Liver (tissue), 9 donors: ENCODE measurements around the gene ANKRD16. TPM values are rescaled to one million over a fixed set of nuclear protein-coding genes. Genes with fewer than 3 reads are reported as not detected.

Source experiments
- DNase-seq: peaks from one replicate; pipeline ENCODE4 v3.0.0-alpha.2; 2017; ENCODE audit warnings: low spot score
- H3K27ac ChIP-seq, 2 donors: one replicate each; pipeline ENCODE4 v1.7.0; 2013; ENCODE audit warnings: inconsistent platforms in 2 of 2, low read length in 2 of 2, control low read depth in 1 of 2, low read depth in 1 of 2, mild to moderate bottlenecking in 1 of 2
- H3K27me3 ChIP-seq, 4 donors: one replicate each; pipeline versions ENCODE4 v1.6.1 to v1.7.0; 2013; ENCODE audit warnings: low read length in 3 of 4, inconsistent platforms in 1 of 4, mild to moderate bottlenecking in 1 of 4, moderate library complexity in 1 of 4; ENCODE audit not compliant: control insufficient read depth in 4 of 4, insufficient read depth in 4 of 4
- H3K36me3 ChIP-seq, 4 donors: one replicate each; pipeline versions ENCODE4 v1.6.1 to v1.7.0; 2013; ENCODE audit warnings: low read length in 3 of 4, mild to moderate bottlenecking in 3 of 4, low read depth in 1 of 4, moderate library complexity in 1 of 4; ENCODE audit not compliant: control insufficient read depth in 4 of 4, insufficient read depth in 3 of 4
- H3K4me1 ChIP-seq, 4 donors: one replicate each; pipeline versions ENCODE4 v1.6.1 to v1.7.0; 2013; ENCODE audit warnings: low read length in 3 of 4, mild to moderate bottlenecking in 3 of 4, moderate library complexity in 1 of 4; ENCODE audit not compliant: control insufficient read depth in 4 of 4, insufficient read depth in 4 of 4
- H3K4me3 ChIP-seq, 3 donors: one replicate each; pipeline versions ENCODE4 v1.6.1 to v1.7.0; 2013; ENCODE audit warnings: low read length in 3 of 3, control low read depth in 1 of 3, low read depth in 1 of 3, mild to moderate bottlenecking in 1 of 3
- H3K9ac ChIP-seq, 2 donors: one replicate each; pipeline ENCODE4 v1.7.0; 2013; ENCODE audit warnings: low read length in 2 of 2, mild to moderate bottlenecking in 2 of 2, moderate library complexity in 2 of 2, control low read depth in 1 of 2, low read depth in 1 of 2
- H3K9me3 ChIP-seq, 4 donors: one replicate each; pipeline versions ENCODE4 v1.6.1 to v1.7.0; 2013; ENCODE audit warnings: low read length in 3 of 4; ENCODE audit not compliant: control insufficient read depth in 4 of 4
- ATF3 ChIP-seq: IDR thresholded peaks from 2 replicates; pipeline ENCODE4 v1.6.1; 2016; ENCODE audit warnings: antibody characterized with exemption
- CTCF ChIP-seq: fragments of 150-350 bp; IDR thresholded peaks from 2 replicates; pipeline ENCODE4 v1.5.1; 2017; ENCODE audit warnings: improper control_type of control experiment, low read depth, low read length; ENCODE audit not compliant: missing input control
- FOXA1 ChIP-seq: IDR thresholded peaks from 2 replicates; pipeline ENCODE4 v1.6.1; 2016; ENCODE audit warnings: antibody characterized with exemption
- FOXA2 ChIP-seq: IDR thresholded peaks from 2 replicates; pipeline ENCODE4 v1.6.1; 2016; ENCODE audit warnings: antibody characterized with exemption
- GABPA ChIP-seq, 2 donors: IDR thresholded peaks in 1 of 2; conservative IDR thresholded peaks in 1 of 2; 2 replicates each; pipeline ENCODE4 v1.6.1; 2016; ENCODE audit warnings: antibody characterized with exemption in 2 of 2, mild to moderate bottlenecking in 1 of 2, moderate library complexity in 1 of 2
- HNF4A ChIP-seq, 2 donors: conservative IDR thresholded peaks; 2 replicates each; pipeline ENCODE4 v1.6.1; 2016; ENCODE audit warnings: antibody characterized with exemption in 2 of 2, mild to moderate bottlenecking in 2 of 2
- HNF4G ChIP-seq: IDR thresholded peaks from 2 replicates; pipeline ENCODE4 v1.6.1; 2016; ENCODE audit warnings: antibody characterized with exemption
- JUND ChIP-seq, 2 donors: IDR thresholded peaks; 2 replicates each; pipeline ENCODE4 v1.6.1; 2016; ENCODE audit warnings: antibody characterized with exemption in 2 of 2
- MAX ChIP-seq: IDR thresholded peaks from 2 replicates; pipeline ENCODE4 v1.6.1; 2016; ENCODE audit warnings: antibody characterized with exemption
- NR2F2 ChIP-seq: IDR thresholded peaks from 2 replicates; pipeline ENCODE4 v1.6.1; 2016; ENCODE audit warnings: antibody characterized with exemption
- RAD21 ChIP-seq, 2 donors: IDR thresholded peaks; 2 replicates each; pipeline ENCODE4 v1.6.1; 2016; ENCODE audit warnings: antibody characterized with exemption in 2 of 2, mild to moderate bottlenecking in 2 of 2
- RXRA ChIP-seq, 2 donors: IDR thresholded peaks; 2 replicates each; pipeline ENCODE4 v1.6.1; 2017 to 2018; ENCODE audit warnings: antibody characterized with exemption in 2 of 2, mild to moderate bottlenecking in 1 of 2
- SP1 ChIP-seq: IDR thresholded peaks from 2 replicates; pipeline ENCODE4 v1.6.1; 2018; ENCODE audit warnings: antibody characterized with exemption, mild to moderate bottlenecking
- TAF1 ChIP-seq: conservative IDR thresholded peaks from 2 replicates; pipeline ENCODE4 v1.6.1; 2016; ENCODE audit warnings: antibody characterized with exemption, mild to moderate bottlenecking
- YY1 ChIP-seq: IDR thresholded peaks from 2 replicates; pipeline ENCODE4 v1.6.1; 2016; ENCODE audit warnings: antibody characterized with exemption, mild to moderate bottlenecking
- ZBTB33 ChIP-seq: IDR thresholded peaks from 2 replicates; pipeline ENCODE4 v1.6.1; 2016; ENCODE audit warnings: antibody characterized with exemption
- WGBS: extraction: QIAGEN DNeasy Blood & Tissue Kit; methylation state at CpG from one replicate; pipeline ENCODE4 v1.1.7; 2013; 5-methylcytosine and 5-hydroxymethylcytosine counted together
- polyA plus RNA-seq, 2 donors: library from polyadenylated mRNA; stranded (reverse) in 1 of 2; unstranded in 1 of 2; fragments of 200-250 nt in 1 of 2; fragments of >200 nt in 1 of 2; fragmentation: Nextera tagmentation in 1 of 2; extraction: Ambion mirVana in 1 of 2; gene quantifications; one replicate each; pipeline versions ENCODE4 v1.2.1 to v1.2.3, GENCODE V29; 2013 to 2015
- total RNA-seq, 2 donors: library from RNA; depleted of rRNA; stranded (reverse); fragments of >200 nt; gene quantifications; one replicate each; pipeline ENCODE4 v1.2.3, GENCODE V29; 2014
- donor health status: healthy.
- donor health status: healthy.
- donor health status: healthy.
- donor health status: healthy.
- donor health status: healthy.

Gene ANKRD16
- total and polyA plus RNA-seq, 4 donors, result 1.1 to 3.6 (median 2.3) TPM

GRCh38 chr10:5895804-5896203 is 6.1 kb upstream of the ANKRD16 start:
- H3K36me3 ChIP-seq, result peaks cover 5 to 26% (median 16%) of the 10 kb centered on the region in 4 donors
- peaks cover 0 to 4% (median 0%) of the 10 kb centered on the region in 4 donors for H3K9me3 ChIP-seq
- peaks cover 3 to 14% (median 11%) of the 10 kb centered on the region in 4 donors for H3K4me1 ChIP-seq
- TF ChIP-seq RAD21 (IDR thresholded peaks at IDR 0.05) (no peak), RXRA (IDR thresholded peaks at IDR 0.05) (no peak), MAX (no peak)
- 93% methylated on average over 9 of the region's 9 CpGs for WGBS
- no peak overlapping the region for H3K4me3 ChIP-seq
- H3K27me3 ChIP-seq, result no peaks in the 10 kb centered on the region
- DNase-seq, result no peak
- H3K27ac ChIP-seq, result no peak overlapping the region
- H3K9ac ChIP-seq, result no peak overlapping the region

GRCh38 chr10:5895365-5895764 is 5.7 kb upstream of the ANKRD16 start:
- no peak for TF ChIP-seq CTCF
- TF ChIP-seq NR2F2, result no peak
- no peak for TF ChIP-seq FOXA2
- no peak for TF ChIP-seq HNF4G
- no peak for TF ChIP-seq TAF1
- TF ChIP-seq FOXA1, result no peak
- no peak for TF ChIP-seq ZBTB33
- TF ChIP-seq MAX, result no peak
- TF ChIP-seq SP1, result no peak
- no peak for TF ChIP-seq HNF4A (conservative IDR thresholded peaks at IDR 0.05)
- TF ChIP-seq RXRA (IDR thresholded peaks at IDR 0.05), result no peak
- TF ChIP-seq ATF3, result no peak
- no peak for TF ChIP-seq JUND (IDR thresholded peaks at IDR 0.05)
- H3K9ac ChIP-seq, result no peak overlapping the region
- DNase-seq, result no peak
- H3K27me3 ChIP-seq, result no peaks in the 10 kb centered on the region
- peaks cover 5 to 26% (median 16%) of the 10 kb centered on the region in 4 donors for H3K36me3 ChIP-seq
- 95% methylated on average over 3 of the region's 3 CpGs for WGBS
- peaks cover 0 to 4% (median 0%) of the 10 kb centered on the region in 4 donors for H3K9me3 ChIP-seq
- H3K4me3 ChIP-seq, result no peak overlapping the region
- no peak overlapping the region for H3K27ac ChIP-seq
- peaks cover 4 to 18% (median 11%) of the 10 kb centered on the region in 4 donors for H3K4me1 ChIP-seq

GRCh38 chr10:5894873-5895272 is 5.2 kb upstream of the ANKRD16 start:
- 92% methylated on average over 8 of the region's 8 CpGs for WGBS
- no peak overlapping the region for H3K27ac ChIP-seq
- H3K4me3 ChIP-seq, result no peak overlapping the region
- H3K4me1 ChIP-seq, result peaks cover 4 to 18% (median 11%) of the 10 kb centered on the region in 4 donors
- H3K36me3 ChIP-seq, result peaks cover 5 to 26% (median 16%) of the 10 kb centered on the region in 4 donors
- H3K9me3 ChIP-seq, result peaks cover 0 to 4% (median 0%) of the 10 kb centered on the region in 4 donors
- H3K9ac ChIP-seq, result no peak overlapping the region
- H3K27me3 ChIP-seq, result no peaks in the 10 kb centered on the region
- no peak for TF ChIP-seq SP1
- TF ChIP-seq GABPA (IDR thresholded peaks at IDR 0.05 in 1 of 2, conservative IDR thresholded peaks at IDR 0.05 in 1 of 2), result no peak
- TF ChIP-seq HNF4G, result no peak
- no peak for TF ChIP-seq TAF1
- TF ChIP-seq FOXA2, result no peak
- TF ChIP-seq HNF4A (conservative IDR thresholded peaks at IDR 0.05), result no peak
- TF ChIP-seq FOXA1, result no peak
- TF ChIP-seq RXRA (IDR thresholded peaks at IDR 0.05), result no peak
- TF ChIP-seq YY1, result no peak
- TF ChIP-seq CTCF, result no peak
- TF ChIP-seq ATF3, result no peak
- DNase-seq, result peak; percentile 67
